ENCODE results near the gene PDIA4.

PDIA4 gene

GRCh38 chr7:148964483-148965267 is 63.6 kb downstream of the PDIA4 start:
- Histone ChIP-seq H3K9me3 (ENCODE audit: low read length) (no peaks in the 10 kb centered on the region), H3K4me3 (ENCODE audit: low read length) (peak overlapping the region; percentile 51), H3K36me3 (ENCODE audit: insufficient read depth, low read length) (no peaks in the 10 kb centered on the region), H3K4me1 (ENCODE audit: insufficient read depth, low read length) (peaks cover 15% of the 10 kb centered on the region), H2AFZ (ENCODE audit: low read depth, low read length) (peak overlapping the region; percentile 94), H3K27me3 (ENCODE audit: insufficient read depth, low read length) (no peaks in the 10 kb centered on the region)

- no peaks in the 10 kb centered on the region for H3K27me3 ChIP-seq (ENCODE audit: insufficient read depth, low read length)
- peak overlapping the region; percentile 51 for H3K4me3 ChIP-seq (ENCODE audit: low read length)
- H3K9me3 ChIP-seq (ENCODE audit: low read length), result no peaks in the 10 kb centered on the region
- no peaks in the 10 kb centered on the region for H3K36me3 ChIP-seq (ENCODE audit: insufficient read depth, low read length)
- peak overlapping the region; percentile 94 for H2AFZ ChIP-seq (ENCODE audit: low read depth, low read length)
- H3K4me1 ChIP-seq (ENCODE audit: insufficient read depth, low read length), result peaks cover 15% of the 10 kb centered on the region
Observed at GRCh38 chr7:148963583-148964482, 64.5 kb downstream of the PDIA4 start.

- Histone ChIP-seq H2AFZ (ENCODE audit: low read depth, low read length) (peak overlapping the region; percentile 88), H3K4me1 (ENCODE audit: insufficient read depth, low read length) (peaks cover 15% of the 10 kb centered on the region), H3K9me3 (ENCODE audit: low read length) (no peaks in the 10 kb centered on the region), H3K36me3 (ENCODE audit: insufficient read depth, low read length) (no peaks in the 10 kb centered on the region), H3K4me3 (ENCODE audit: low read length) (peak overlapping the region; percentile 80), H3K27me3 (ENCODE audit: insufficient read depth, low read length) (no peaks in the 10 kb centered on the region)
Observed at GRCh38 chr7:148962823-148963582, 65.3 kb downstream of the PDIA4 start.

- H3K4me1 ChIP-seq (ENCODE audit: insufficient read depth, low read length), result peaks cover 15% of the 10 kb centered on the region
- no peaks in the 10 kb centered on the region for H3K9me3 ChIP-seq (ENCODE audit: low read length)
- H3K36me3 ChIP-seq (ENCODE audit: insufficient read depth, low read length), result no peaks in the 10 kb centered on the region
- no peaks in the 10 kb centered on the region for H3K27me3 ChIP-seq (ENCODE audit: insufficient read depth, low read length)
- H2AFZ ChIP-seq (ENCODE audit: low read depth, low read length), result peak overlapping the region; percentile 88
- H3K4me3 ChIP-seq (ENCODE audit: low read length), result peak overlapping the region; percentile 80
Observed at GRCh38 chr7:148962440-148962822, 65.9 kb downstream of the PDIA4 start.

- no peak overlapping the region for H2AFZ ChIP-seq (ENCODE audit: low read depth, low read length)
- no peaks in the 10 kb centered on the region for H3K36me3 ChIP-seq (ENCODE audit: insufficient read depth, low read length)
- no peaks in the 10 kb centered on the region for H3K27me3 ChIP-seq (ENCODE audit: insufficient read depth, low read length)
- H3K9me3 ChIP-seq (ENCODE audit: low read length), result no peaks in the 10 kb centered on the region
- peaks cover 15% of the 10 kb centered on the region for H3K4me1 ChIP-seq (ENCODE audit: insufficient read depth, low read length)
- H3K4me3 ChIP-seq (ENCODE audit: low read length), result no peak overlapping the region
Observed at GRCh38 chr7:148959726-148960125, 68.6 kb downstream of the PDIA4 start.

GRCh38 chr7:148958061-148958460 is 70.2 kb downstream of the PDIA4 start:
- Histone ChIP-seq H3K4me3 (ENCODE audit: low read length) (no peak overlapping the region), H3K9me3 (ENCODE audit: low read length) (no peaks in the 10 kb centered on the region), H3K27me3 (ENCODE audit: insufficient read depth, low read length) (no peaks in the 10 kb centered on the region), H2AFZ (ENCODE audit: low read depth, low read length) (no peak overlapping the region), H3K36me3 (ENCODE audit: insufficient read depth, low read length) (no peaks in the 10 kb centered on the region), H3K4me1 (ENCODE audit: insufficient read depth, low read length) (peaks cover 3% of the 10 kb centered on the region)

GRCh38 chr7:148954766-148955165 is 73.5 kb downstream of the PDIA4 start:
- no peak overlapping the region for H3K4me3 ChIP-seq (ENCODE audit: low read length)
- H3K4me1 ChIP-seq (ENCODE audit: insufficient read depth, low read length), result no peaks in the 10 kb centered on the region
- H2AFZ ChIP-seq (ENCODE audit: low read depth, low read length), result no peak overlapping the region
- H3K9me3 ChIP-seq (ENCODE audit: low read length), result no peaks in the 10 kb centered on the region
- no peaks in the 10 kb centered on the region for H3K36me3 ChIP-seq (ENCODE audit: insufficient read depth, low read length)
- H3K27me3 ChIP-seq (ENCODE audit: insufficient read depth, low read length), result no peaks in the 10 kb centered on the region

- no peaks in the 10 kb centered on the region for H3K27me3 ChIP-seq (ENCODE audit: insufficient read depth, low read length)
- H3K4me3 ChIP-seq (ENCODE audit: low read length), result no peak overlapping the region
- H2AFZ ChIP-seq (ENCODE audit: low read depth, low read length), result no peak overlapping the region
- no peaks in the 10 kb centered on the region for H3K9me3 ChIP-seq (ENCODE audit: low read length)
- no peaks in the 10 kb centered on the region for H3K4me1 ChIP-seq (ENCODE audit: insufficient read depth, low read length)
- H3K36me3 ChIP-seq (ENCODE audit: insufficient read depth, low read length), result no peaks in the 10 kb centered on the region
Observed at GRCh38 chr7:148953676-148954075, 74.6 kb downstream of the PDIA4 start.
